Hypothalamus (tissue), 51 donors: ENCODE data around the gene GBGT1.
A peak's percentile ranks its signal among the peaks of the same experiment; 100 is the strongest.

Experiments used
- DNase-seq, 51 donors: peaks; one replicate each; lab custom pipeline; 2025; lab: John Stamatoyannopoulos, UW

GBGT1 gene

GRCh38 chr9:133104718-133105460, 58.8 kb downstream of the GBGT1 start:
- no peak for DNase-seq

- no peak for DNase-seq
Measured at GRCh38 chr9:133103987-133104505, 59.7 kb downstream of the GBGT1 start.

- DNase-seq, result peak in 40 of 51 donors; percentile 21 to 85 (median 64)
Measured at GRCh38 chr9:133103183-133103986, 60.3 kb downstream of the GBGT1 start.
